Measurements from ENCODE around the gene S1PR1. TPM values are rescaled to one million over a fixed set of nuclear protein-coding genes. Genes with fewer than 3 reads are reported as not detected.

S1PR1 gene
- total and polyA plus RNA-seq, 2 of the 13 experiments (the other 11 are each of a cell fraction or from before 2014, with no cell fraction given) = not detected

GRCh38 chr1:101288491-101288944 is 51.7 kb downstream of the S1PR1 start (continued):
- TF ChIP-seq ARID5B (CRISPR knock-in tag; IDR thresholded peaks at IDR 0.05) (peak; percentile 73), CREM (IDR thresholded peaks at IDR 0.05) (peak; percentile 63), CREM (CRISPR knock-in tag; IDR thresholded peaks at IDR 0.05) (no peak), ZFP36L1 (CRISPR knock-in tag; IDR thresholded peaks at IDR 0.05) (no peak), ZNF563 (CRISPR knock-in tag; IDR thresholded peaks at IDR 0.05) (no peak), TAF15 (IDR thresholded peaks at IDR 0.05; ENCODE audit: low read depth, low read length, poor library complexity, severe bottlenecking) (no peak), ATF6 (CRISPR knock-in tag; conservative IDR thresholded peaks at IDR 0.05) (no peak), ELF3 (CRISPR knock-in tag; IDR thresholded peaks at IDR 0.05) (peak; percentile 21; the same call in 1 of the 2 replicates), ZNF34 (CRISPR knock-in tag; IDR thresholded peaks at IDR 0.05; ENCODE audit: borderline replicate concordance) (no peak), EP300 (IDR thresholded peaks at IDR 0.05; ENCODE audit: low read depth in 2 of 2, low read length in 2 of 2) (peak in 1 of 2 experiments; percentile 55; a peak in 2 of 4 replicates), EP300 (CRISPR knock-in tag; IDR thresholded peaks at IDR 0.05; ENCODE audit: borderline replicate concordance) (no peak), PHF21A (CRISPR knock-in tag; IDR thresholded peaks at IDR 0.05) (0 out of 2 replicates have a peak, but pooled peaks have one; percentile 26), MTA1 (CRISPR knock-in tag; IDR thresholded peaks at IDR 0.05; ENCODE audit: borderline replicate concordance) (no peak), ZBTB10 (CRISPR knock-in tag; IDR thresholded peaks at IDR 0.05; ENCODE audit: borderline replicate concordance) (no peak), IRF1 (CRISPR knock-in tag; IDR thresholded peaks at IDR 0.05; ENCODE audit: low read depth) (no peak)
